GM21526 (cell line): Measurements from ENCODE around the gene ZNF750.

Experiments used
- ATAC-seq: cut with Tn5 transposase; IDR thresholded peaks from one replicate; pipeline ENCODE4 v1.9.1; 2021; ENCODE audit warnings: moderate library complexity; ENCODE audit not compliant: unreplicated experiment, low FRiP score

The ZNF750 gene

DNA sequence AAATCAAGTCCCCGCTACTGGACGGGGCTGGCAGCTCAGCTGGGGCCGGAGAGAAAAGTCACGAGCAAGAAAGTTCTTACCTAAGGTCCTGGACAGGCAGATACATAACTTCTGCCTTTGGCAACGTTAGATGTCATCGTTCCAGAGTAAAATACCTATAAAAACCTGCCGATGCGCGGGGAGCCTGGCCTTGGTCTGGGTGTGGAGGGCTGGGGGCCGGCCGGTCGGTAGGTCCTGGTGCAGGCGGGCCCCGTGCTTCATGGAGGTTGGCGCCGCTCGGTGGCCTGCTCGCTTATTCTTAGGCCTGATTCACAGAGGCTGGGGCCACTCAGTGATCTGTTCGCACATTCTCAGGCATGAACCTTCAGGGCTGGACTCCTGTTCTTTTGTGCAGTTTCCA, 33.7 kb upstream of the ZNF750 start:
- no peak for ATAC-seq

DNA sequence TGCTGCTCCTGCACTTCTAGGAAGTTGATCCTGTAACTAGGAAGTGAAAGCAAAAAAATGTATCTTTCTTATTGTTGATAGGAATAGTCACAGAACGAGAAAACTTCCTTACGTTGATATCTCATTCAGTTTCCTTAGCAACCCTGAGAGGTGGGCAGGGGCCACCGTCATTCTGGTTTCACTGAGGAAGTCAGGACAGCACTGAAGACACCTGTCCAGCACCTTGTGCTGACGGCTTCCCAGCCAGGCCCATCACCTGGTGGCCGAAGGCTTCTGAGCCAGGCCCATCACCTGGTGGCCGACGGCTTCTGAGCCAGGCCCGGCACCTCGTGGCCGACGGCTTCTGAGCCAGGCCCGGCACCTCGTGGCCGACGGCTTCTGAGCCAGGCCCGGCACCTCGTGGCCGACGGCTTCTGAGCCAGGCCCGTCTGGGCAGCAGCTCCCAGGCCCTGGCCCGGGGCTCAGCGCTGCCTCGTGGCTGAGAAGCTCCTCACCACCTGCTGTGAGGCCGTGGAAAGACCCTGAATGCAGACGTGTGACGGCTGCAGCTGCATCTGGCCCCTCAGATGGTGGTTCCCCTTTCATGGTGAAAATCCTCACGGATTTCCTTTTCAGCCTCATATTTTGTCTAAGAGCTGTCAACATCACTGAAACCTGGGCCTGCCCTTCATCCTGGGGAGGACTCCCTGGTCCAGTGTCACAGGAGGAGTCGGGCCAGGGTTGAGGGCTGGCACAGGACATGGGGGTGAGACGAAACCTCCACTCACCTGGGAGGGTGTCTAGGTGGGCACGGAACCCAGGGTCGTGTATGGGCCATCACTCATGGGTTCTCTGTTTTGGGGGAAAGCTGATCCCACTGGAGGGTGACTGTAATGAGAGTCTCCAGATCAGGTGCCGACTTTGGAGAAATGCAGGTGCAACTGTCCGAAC, 33.0 kb upstream of the ZNF750 start:
- no peak for ATAC-seq

DNA sequence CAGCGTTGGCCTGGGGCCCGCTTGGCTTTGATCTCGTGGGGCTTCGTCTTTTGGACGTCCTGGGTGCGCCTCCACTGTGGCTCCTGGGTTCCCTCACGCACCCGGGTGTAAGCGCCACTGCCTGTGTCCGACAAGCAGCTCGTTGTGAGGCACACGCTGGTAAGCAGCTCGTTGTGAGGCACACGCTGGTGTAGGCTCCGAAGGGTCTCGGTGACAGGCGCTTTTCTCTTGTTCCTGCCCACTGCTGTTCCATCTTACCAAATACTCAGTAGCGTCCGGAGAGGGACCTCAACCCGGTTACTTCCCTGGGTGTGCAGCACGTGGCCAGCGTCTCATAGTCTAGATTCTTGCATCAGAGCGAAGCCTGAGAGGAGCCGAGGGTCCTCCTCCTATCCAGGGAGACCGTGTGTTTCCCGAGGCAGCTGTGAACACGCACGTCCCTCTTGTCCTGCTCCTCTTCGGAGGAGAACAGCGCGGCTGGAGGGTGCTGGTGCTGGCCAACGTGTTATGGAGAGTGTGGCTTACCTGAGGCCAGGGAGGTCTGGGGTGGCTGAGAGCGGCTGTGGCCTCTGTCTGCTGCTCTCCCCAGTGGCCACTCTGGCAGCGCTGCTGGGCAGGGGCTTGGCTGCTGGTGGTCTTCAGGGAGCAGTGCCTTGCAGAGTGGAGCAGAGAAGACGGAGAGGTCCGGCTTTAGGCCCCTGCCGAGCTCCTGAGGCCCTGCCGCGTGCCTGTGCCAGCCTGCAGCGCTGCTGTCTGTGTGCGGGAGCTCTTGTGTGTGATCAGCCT, 32.1 kb upstream of the ZNF750 start:
- ATAC-seq, result no peak

DNA sequence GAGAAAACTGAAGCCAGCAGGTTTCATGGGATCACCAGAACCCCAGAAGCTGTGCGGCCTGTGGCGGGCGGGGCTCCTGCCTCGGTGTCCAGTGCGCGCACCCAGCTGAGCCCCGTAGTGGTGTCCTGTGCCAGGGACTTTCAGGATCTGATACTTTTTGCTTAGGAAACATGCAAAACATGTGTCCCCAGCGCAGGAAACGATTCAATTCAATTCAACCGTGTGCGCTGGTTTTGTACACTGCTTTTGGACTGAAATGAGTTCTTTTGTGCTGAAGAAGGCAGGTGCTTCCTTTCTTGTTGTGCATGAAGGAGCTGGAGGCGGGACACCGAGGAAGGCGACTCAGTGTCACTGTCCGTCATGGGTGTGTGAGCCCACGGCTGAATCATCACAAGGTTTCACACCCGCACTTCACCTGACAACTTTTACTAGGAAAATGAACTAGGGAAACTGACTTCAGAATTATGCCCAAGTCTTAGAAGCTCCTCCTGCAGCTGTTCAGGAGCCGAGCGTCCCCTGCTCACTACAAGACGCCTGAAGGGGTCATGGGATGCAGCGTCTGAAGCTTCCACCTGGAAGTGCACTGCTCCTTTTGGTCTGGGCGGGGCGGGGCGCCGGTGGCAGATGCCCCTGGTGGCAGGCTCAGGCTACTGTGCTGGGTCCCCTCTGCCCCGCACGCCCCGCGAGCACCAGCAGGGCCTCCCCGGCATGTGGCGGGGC, 31.4 kb upstream of the ZNF750 start:
- ATAC-seq, result no peak

DNA sequence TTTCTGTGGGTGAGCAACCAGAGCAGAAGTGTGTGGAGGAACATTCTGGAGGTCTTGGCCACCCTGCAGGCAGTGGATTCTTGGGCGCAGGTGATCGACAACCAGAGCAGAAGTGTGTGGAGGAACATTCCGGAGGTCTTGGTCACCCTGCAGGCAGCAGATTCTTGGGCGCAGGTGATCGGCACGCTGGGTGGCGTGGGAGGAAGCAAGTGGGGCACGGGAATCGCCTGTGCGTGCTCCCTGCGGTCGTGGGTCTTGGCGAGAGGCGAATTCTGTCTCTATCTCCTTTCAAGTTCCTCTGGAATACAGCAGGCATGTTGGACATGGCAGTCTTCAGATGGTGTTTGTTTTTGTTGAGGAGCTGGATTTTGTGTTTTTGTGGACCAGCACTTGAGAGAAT, 30.7 kb upstream of the ZNF750 start:
- no peak for ATAC-seq

DNA sequence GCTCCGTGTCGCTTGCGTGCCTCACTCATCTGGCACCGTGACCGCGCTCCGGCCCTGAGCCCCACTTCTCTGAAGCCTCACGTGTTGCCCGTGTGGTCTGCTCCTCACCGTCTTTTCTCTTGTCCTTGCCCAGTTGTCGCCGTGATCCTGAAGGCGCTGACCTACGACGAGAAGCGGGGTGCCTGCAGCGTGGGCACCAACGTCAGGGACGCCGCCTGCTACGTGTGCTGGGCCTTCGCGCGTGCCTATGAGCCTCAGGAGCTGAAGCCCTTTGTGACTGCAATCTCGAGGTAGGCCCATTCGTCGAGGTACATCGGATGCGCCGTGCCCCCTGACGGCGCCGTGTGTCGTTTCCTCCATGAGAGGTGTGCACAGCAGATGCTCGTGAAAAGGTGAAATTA, 30.3 kb upstream of the ZNF750 start:
- no peak for ATAC-seq

DNA sequence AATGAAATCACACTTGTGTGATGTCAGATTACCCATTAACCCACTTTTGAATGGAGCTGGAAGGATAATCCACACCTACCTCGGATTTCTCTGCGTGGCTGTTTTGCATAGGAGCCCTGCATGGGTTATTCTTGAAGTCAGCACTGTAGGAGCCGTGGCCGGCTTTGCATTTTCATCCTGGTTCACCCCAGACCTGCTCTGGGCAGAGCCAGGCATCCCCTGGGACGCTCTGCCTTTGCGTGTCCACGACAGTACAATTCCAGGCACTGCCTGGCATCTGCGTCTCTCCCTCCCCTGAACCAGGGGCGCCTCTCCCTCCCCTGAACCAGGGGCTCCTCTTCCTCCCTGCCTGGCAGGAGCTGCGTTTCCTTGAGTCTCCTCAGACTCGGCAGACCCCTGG, 29.7 kb upstream of the ZNF750 start:
- no peak for ATAC-seq

DNA sequence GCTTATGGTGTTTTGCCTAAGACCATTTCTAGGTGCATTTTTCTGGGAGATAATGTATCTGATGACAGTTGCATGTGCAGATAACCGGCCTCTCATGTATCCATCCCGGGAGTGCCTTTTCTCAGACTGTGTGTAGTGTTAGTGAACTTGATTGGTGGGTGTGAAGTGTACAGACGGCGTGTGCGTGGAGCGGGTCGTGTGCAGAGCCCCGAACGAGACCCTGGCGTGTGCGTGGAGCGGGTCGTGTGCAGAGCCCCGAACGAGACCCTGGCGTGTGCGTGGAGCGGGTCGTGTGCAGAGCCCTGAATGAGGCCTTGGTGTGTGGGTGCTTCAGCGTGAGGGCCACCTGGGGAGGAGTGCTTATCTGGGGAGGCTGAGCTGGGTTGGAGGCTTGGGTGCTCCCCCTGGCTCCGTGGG, 28.9 kb upstream of the ZNF750 start:
- no peak for ATAC-seq

DNA sequence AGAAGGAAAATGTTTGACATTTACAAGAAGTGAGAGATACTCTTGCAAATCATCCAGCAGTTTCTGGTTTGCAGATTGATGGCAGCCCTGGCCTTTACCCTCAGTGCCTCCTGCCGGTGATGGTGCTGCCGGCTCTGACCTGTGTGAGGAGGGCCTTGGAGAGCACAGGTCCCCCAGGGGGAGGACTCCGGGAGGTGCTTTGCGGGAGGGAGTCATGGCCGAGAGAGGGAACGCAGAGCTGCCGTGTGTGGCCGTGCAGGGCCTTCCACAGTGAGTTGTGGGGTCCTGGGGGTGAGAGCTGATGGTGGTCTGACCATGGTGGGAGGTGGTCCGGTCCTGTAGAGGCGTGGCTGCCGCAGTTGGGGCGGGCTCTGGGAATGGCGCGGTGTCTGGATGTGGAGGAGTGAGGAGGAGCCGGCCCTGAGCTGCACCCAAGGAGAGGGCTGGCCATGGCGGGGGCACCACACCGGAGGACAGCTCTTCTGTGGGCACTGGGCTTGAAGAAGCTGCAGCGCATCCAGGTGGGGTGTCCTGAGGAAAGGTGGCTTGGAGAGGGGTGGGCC, 28.0 kb upstream of the ZNF750 start:
- ATAC-seq, result no peak

DNA sequence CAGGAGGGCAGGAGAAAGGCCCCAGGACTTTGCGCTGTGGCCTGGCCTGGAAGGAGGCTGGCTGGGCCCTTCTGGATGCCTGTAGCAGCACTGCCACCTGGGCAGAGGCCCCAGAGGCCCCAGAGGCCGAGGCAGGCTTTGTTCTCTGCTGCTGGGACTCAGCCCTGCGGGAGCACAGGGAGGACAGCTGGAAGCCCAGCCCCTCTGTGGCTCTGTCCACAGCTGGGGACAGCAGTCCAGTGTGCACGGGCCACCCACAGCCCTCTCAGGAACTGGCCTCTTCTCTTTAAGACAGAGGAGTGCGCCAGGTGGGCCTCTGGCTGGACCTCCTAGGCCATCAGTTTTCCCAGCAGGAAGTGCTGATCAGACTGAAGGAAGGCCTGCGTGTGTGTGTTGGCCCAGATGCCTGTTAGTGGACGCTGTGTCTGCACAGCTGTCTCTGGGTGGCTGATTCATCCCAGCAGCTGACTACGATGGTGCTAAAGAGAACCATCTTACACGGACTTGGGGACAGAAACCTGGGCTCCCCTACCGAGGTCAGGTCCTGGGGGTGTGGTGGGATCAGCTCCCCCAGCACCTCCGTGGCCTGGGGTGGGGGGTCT, 26.9 kb upstream of the ZNF750 start:
- no peak for ATAC-seq

DNA sequence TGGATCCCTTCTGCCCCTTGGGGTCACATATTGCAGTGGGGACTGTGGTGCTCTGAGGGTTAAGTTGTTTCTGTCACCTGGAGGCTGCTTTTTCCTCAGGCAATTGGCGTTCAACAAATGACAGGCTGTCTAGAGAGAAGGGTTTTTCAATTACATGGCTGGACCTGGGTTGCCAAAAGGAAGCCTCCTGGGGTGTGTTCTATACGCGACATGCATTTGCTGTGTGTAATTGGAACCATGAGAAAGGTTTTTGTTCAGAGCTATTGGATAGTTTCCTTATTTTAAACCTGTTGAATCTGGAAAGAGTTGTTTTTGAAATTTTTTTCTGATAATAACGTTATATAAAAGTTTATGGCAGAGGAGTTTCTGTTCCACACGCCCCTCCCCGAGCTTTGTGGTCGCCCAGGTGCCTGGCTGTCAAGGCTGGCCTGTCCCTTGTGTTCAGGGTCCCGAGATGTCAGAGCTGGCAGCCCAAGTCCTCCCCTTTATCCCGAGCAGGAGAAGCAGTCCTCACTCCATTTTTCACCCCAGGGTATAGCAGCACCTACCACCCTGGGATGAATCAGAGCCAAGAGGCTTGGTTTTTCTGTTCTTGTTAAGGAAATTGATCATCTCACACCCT, 26.1 kb upstream of the ZNF750 start:
- ATAC-seq, result no peak

DNA sequence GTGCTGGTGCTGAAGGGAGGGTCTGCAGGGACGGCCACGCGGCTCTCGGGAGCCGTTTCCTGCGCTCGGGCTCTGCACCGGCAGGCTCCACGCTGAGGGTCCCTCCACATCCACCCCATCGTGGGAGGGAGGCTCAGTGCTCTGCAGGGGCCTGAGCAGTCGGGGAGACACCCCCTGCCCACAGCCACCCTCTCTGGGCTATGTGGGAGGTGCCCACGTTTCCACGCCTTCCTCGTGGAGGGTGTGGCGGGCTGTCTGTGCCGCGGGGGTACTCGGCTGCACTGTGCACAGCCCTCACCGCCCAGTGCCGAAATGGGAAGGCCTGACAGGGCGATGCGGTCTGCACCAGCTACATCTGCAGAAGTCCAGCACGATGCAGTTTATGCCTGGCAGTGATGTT, 25.5 kb upstream of the ZNF750 start:
- no peak for ATAC-seq

DNA sequence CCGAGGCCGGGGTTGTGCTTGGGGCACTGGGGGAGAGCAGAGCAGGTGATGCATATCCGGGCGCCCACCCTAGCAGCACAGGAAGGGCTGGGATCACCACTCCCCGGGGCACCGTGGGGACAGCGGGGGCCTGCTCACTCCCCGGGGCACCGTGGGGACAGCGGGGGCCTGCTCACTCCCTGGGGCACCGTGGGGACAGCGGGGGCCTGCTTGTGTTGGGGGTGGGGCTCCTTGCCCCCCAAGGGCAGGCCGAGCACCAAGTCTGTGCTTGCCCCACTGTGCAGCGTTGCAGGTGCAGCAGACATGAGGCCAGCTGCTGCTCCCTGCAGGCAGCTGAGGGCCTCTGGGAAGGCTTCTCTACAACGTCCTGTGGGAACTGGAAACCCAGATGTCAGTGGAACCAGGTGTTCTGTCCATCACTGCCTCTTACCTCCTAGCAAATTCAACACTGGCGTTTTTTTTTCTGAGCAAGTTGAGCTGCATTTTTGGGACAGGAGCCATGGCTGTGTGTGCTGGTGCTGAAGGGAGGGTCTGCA, 25.0 kb upstream of the ZNF750 start:
- ATAC-seq, result no peak

DNA sequence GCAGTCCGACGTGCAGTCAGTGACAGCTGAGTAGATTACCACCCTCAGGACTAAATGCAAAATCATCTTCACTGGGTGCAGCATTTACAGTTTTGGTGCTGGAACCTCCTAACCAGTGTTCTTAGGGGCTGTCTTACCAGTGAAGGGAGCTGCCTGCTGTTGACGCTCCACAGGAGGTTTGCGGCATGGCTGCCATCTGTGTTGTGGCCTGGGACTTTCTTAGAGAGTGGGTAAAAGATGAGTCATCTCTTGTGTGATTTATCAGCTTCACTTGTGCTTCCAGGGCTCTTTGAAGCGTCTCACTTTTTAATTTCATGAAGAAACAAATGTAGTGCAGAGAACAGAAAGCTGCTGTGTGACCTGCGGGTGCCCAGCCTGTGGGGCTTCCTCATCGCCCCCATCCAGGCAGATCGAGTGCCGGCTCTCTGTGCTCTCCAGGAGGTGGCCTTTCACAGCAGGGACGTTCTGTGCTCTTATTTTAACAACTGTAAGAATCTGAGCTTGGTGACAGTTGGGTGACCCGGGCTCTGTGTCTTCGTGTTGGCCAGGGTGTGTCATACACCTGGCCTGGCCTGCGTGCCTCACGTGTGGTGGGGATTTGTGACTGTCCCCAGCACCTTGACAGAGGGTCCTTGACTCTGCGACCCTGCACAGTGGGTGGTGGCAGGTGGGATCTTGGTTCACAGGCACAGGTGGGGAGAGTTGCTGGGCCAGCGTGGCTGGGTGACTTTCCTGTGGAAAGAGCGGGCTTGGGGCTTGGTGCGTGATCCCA, 24.3 kb upstream of the ZNF750 start:
- ATAC-seq, result peak; percentile 64

DNA sequence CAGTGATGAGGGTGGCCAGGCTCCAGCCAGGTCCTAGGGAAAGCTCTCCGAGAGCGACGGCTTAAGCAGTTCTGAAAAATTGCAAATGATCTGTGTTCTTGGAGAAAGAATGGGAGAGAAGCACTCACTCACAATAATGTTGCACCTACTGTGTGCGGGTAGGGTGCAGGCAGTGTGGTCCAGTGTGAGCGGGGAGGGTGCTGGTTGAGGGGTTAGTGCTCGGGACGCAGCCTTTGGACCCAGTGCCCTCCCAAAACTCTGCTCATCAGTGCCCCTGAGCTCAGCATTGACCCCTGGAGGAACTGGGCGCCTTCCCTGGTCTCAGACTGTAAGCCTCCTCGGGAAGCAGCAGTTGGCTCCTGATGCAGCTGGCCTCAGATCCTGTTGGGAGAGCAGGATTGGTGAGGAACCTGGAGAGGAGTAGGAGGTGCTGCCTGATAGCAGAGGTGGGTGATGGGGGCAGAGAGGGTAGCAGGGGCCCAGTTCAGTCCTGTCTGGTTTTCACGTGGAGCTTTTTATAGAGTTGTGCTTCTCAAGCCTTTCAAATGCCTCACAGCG, 23.6 kb upstream of the ZNF750 start:
- ATAC-seq, result no peak

DNA sequence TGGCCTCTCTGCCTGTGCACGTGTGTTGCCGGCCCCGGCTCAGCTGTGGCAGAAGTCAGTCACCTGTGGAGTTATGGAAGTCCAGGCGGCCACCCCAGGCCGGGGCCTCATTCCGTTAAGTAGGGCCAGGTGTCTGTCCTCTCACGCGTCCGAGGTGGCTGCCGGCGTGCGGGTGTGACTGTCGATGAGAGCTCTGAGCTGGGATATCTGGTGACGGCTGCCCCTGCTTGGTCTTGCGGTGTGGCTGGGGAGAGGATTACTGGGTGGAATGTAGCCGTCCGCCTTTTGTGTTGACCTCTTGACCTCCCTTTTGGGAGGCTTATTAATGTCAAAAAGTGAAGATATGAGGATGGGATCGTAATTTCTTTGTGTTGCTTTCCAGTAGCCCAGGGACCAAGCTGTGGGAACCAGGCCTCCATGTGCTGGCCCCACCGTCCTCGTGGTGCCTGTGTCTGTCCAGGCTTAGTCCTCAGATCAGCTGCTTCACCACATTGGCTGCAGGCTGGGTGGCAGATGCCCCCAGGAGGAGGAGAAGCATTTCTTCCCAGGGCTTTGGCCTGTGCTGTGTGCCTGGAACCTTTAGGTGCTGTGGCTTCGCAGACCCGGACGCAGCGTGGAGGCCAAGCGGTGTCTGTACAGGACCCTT, 23.0 kb upstream of the ZNF750 start:
- ATAC-seq, result no peak

DNA sequence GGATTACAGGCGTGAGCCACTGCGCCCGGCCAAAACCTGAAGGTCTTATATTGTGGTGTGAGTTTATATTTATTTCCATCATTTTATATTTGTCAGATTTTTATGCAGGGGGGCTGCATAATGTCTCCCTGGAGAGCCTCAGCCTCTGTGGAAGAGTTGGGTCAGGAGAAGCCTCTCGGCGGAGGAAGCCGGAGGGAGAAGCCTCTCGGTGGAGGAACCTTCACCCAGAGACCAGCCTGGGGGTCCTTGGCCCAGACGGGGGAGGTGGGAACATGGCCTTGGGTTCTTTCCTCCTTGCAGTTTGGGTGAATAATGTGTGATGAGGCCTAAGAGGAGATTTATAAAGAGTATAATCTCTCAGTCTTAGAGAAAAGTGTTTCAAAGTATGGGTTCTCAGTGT, 22.4 kb upstream of the ZNF750 start:
- no peak for ATAC-seq

DNA sequence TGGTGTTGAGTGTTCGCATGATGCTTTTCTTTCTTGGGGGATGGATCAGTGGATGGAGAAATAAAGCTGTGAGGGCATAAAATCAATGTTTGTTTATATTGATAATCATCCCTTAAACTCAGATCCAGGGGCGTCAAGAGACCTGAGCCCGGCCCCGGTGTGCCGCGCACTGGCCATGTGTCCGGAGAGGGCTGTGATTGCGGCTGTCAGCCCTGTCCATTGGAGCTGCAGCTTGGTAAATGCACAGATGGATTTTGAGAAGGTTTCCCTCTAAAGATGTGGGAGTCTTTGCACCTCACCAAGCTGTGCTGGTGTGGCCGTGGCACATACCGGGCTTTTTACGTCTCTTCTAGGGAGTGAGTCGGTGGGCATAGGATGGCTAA, 21.6 kb upstream of the ZNF750 start:
- no peak for ATAC-seq
